CD4-positive, alpha-beta T cell treated with Interleukin-12 subunit alpha and Interleukin-12 subunit beta, for 1 hour (primary cell): ENCODE results near the gene DIP2A.
A peak's percentile ranks its signal among the peaks of the same experiment; 100 is the strongest.
"Not testable (repeated sequence)": the region's sequence is repeated elsewhere in the genome, so short reads cannot be mapped to it uniquely, and the experiment has no call there.

Experiments
- DNase-seq: peaks from one replicate; pipeline ENCODE4 v3.0.0-alpha.2; 2020

The DIP2A gene

GRCh38 chr21:46483300-46484295 lies 24.9 kb downstream of the DIP2A start:
- DNase-seq, result peak; percentile 30

DNA sequence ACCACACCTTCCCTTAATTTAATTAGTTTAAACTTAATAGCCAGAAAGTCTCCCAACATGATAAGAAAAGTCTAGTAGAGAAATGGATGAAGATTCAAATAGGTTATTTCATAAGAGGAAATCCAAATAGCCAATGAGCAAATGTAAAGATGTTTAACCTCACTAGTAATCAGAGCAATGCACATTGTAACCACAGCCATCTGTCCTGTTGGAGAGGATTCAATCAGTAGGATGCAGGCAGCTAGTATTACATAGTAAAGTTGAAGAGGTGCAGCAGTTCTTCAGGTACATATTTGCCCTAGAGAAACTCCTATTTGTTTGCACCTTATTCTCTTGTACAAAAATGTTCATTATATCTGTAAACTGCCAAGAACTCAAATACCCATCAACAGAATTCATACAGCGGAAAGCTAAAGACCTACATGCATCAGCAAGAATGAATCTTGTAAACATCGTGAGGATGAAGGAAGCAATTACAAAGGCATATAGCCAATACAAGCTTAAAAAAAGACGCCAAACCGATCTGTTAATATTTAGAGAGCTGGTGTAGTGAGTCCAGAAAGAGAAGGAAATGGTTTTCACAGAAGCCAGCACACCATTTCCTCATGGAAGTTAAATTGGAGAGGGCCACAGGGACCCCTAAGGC lies 27.9 kb downstream of the DIP2A start:
- no peak for DNase-seq

DNA sequence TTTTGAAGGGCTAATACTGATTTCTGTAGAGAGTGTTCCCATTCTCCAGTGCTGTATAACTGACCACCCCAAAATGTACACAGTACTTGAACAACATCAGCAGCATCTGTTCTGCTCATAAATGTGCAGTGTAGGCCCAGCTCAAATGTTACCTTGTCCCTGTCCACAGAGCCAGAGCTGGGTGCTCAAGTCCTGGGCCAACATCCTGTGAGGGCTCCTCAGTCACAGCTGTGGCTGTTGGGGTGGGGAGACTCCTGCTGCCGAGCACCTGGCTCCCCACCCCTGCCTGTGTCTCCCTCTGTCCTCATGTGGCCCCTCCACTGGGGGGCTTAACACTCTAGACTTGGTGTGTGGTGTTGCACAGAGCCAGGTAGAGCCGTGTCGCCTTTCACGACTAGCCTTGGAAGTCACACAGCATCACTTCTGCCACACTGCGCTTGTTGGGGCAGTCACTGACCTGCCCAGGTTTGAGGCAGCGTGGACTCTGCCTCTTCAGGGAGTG lies 30.5 kb downstream of the DIP2A start:
- DNase-seq, result no peak

DNA sequence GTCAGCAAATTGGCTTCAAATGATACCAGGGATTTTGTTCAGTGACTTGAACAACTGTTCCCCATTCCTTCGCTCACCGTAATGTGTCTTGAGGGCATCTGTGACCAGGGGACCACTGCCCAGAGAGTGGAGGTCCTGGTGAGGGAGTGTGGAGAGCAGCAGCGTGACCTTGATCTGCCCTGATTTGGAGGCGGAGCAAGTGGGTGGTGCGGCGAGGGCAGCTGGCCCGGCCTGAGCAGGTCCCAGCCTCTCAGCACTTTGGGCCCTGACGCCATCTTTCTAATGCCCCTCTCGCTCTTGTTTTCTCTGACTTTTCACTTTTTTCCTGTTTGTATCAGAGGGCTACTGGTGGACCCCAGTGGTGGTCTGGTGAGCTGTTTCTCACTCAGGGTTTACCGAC lies 31.1 kb downstream of the DIP2A start:
- no peak for DNase-seq

DNA sequence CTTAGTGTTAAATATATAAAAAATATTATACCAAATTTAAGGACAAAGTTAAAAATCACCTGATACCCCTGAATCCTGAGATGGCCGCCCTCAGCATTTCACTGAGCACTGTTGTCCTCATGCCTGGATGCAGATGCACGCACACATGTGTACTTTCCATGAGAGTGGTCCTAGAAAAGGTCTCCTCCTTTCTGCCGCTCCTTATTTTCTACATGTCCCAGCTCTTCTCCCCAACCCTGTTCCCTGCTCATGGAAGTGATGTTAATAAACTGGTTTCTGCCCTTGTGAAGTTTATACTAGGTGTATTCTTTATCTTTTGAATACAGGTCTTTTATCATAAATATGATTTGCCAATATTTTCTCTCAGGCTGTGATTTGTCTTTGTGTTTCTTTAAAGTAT lies 32.9 kb downstream of the DIP2A start:
- DNase-seq, result no peak

DNA sequence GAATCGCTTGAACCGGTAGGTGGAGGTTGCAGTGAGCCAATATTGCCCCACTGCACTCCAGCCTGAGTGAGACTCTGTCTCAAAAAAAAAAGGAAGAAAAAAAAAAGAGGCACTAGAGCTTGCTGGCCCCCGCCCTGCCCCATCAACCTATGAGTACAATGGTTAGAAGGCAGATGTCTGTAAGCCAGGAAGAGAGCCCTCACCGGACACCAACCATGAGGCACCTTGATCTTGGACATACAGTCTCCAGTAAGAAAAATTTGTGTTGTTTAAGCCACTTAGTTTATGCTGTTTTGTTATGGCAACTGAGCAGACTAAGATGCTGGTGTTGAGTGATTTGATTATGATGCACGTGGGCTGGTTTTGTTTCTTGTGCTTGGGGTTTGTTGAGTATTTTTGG lies 34.2 kb downstream of the DIP2A start:
- DNase-seq, result no peak

DNA sequence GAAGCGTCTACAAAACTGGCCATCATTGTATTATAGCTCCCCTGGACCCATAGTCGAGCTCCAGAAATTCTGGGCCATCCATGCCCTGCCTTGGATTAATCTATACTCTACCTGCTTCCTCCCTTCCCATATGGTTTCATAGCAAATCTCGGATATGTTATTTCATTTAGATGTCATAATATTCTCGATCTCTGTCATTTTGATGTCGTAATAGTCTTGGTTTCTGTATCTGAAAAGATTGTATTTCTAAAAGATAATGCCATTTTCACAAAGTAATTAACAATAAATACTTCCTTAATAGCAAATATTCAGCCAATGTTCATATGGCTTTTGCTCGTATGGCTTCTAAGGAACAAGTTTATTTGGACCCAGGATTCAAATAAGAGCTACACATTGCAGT lies 35.1 kb downstream of the DIP2A start:
- no peak for DNase-seq

- DNase-seq, result no peak
Measured at GRCh38 chr21:46498335-46499050, 39.8 kb downstream of the DIP2A start.

- peak; percentile 34 for DNase-seq
Measured at GRCh38 chr21:46500224-46500861, 41.7 kb downstream of the DIP2A start.

DNA sequence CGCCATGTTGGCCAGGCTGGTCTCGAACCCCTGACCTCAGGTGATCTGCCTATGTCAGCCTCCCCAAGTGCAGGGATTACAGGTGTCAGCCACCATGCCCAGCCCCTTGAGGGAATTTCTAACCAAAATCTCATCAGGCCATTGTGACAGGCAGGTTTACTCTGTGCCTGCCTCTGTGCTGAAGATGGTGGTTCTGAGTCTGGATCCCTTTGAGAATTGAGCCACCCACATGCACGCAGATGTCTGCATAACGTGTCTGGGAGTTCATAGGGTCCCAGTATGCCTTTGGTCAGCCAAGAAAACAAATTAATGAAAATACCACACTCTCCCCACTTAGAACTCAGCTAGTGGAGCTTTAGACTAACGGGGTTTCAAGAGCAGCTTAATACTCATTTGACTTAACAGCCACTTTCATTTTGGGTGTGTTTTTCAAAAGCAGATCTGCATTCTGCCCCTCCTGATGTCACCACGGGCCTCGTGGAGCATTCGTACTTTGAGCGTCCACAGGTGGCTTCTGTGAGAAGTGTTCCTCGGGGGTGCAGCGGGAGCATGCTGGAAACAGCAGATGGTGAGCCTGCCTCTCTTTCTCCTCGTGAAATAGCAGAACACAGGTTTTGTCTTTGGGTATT lies 45.3 kb downstream of the DIP2A start:
- DNase-seq, result no peak

GRCh38 chr21:46504666-46505065 lies 46.0 kb downstream of the DIP2A start:
- DNase-seq, result no peak

GRCh38 chr21:46507562-46507961 lies 48.9 kb downstream of the DIP2A start:
- DNase-seq, result no peak

DNA sequence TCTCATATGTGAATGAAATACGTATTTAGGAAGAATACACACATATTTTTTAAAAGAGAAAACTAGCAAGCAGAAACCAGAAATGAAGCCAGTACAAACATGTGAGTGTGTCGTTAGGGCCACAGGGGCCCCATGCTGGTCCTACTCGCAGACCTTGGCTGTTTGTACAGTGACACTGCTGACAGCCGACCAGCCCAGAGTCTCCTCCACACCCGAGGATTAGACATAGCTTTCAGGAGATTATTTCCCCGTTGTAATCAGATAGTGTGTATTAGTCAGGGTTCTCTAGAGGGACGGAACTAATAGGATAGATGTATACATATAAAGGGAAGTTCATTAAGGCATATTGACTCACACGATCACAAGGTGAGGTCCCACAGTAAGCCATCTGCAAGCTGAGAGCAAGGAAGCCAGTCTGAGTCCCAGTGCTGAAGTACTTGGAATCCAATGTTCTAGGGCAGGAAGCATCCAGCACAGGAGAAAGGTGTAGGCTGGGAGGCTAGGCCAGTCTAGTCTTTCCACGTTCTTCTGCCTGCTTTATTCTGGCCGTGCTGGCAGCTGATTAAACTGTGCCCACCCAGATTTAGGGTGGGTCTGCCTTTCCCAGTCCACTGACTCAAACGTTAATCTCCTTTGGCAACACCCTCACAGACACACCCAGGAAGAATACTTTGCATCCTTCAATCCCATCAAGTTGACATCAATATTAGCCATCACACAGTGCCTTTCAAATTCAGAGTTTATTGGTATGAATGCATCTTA lies 51.2 kb downstream of the DIP2A start:
- no peak for DNase-seq

- DNase-seq, result peak; percentile 44
Measured at GRCh38 chr21:46515109-46515508, 56.4 kb downstream of the DIP2A start.

GRCh38 chr21:46516068-46516467 lies 57.4 kb downstream of the DIP2A start:
- DNase-seq, result no peak

DNA sequence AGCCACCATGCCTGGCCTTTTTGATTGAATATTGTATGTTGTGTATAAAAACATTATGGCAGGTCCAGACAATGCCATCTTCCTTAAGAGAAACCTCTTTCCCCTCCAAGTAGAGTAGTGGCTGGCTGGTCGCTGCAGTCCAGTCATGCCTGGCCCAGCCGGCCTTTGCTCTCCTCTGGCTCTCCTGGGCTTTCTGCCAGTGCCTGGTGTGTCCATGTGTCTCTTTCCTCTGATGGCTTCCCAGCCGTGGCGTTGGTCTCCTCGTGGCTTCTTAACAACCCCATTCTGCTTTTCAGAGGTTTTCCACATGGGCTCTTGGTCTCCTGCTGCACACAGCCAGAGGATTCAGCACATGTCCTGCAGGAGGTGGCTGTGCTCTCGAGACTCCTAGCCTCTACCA lies 58.7 kb downstream of the DIP2A start:
- no peak for DNase-seq

DNA sequence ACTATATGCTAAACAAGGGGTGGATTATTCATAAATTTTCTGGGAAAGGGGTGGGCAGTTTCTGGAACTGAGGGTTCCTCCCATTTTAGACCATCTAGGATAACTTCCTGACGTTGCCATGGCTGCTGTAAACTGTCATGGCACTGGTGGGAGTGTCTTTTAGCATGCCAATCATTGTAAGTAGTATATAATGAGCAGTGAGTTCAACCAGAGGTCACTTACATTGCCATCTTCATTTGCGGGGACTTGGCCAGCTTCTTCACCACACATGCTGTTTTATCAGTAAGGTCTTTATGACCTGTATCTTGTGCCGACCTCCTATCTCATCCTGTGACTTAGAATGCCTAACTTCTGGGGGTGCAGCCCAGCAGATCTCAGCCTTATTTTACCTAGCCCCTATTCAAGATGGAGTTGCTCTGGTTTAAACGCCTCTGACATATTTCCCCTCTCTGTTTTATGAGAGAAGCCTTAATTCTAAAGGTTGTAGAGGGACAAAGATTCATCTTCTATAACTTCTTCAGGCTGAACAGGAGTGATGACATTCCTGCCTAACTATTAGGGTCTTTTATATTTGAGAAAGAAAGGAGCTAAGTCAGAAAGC lies 60.4 kb downstream of the DIP2A start:
- no peak for DNase-seq

DNA sequence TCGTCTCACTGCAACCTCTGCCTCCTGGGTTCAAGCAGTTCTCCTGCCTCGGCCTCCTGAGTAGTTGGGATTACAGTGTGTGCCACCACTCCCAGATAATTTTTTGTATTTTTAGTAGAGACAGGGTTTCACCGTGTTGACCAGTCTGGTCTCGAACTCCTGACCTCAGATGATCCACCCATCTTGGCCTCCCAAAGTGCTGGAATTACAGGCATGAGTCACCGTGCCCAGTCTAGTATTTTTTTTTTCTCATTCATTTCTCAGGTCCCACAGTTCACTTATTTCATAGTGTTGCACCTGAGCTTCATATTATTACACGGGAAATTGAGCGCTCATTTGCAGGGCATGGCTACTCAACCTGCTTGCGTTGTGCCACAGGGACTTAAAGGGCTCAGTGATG lies 68.7 kb downstream of the DIP2A start:
- not testable (repeated sequence) for DNase-seq

- no peak for DNase-seq
Measured at GRCh38 chr21:46527801-46528200, 69.1 kb downstream of the DIP2A start.

DNA sequence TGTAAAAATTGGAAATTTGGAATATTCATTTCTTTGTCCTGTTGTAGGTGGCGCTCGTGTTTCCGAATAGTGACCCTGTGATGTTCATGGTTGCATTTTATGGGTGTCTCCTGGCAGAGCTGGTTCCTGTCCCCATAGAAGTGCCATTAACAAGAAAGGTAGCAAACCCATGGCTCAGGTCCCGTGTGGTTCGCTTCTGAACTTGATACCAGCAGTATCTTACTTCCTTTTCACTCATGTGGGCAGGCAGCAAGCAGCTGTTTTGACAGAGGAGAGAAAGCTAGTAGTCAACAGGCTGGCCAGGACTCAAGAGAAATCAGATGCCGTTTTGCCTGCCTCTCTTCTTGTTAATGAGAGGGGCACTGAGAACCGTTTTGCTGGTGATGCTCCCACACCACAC lies 73.4 kb downstream of the DIP2A start:
- DNase-seq, result peak; percentile 40

GRCh38 chr21:46537026-46537425 lies 78.3 kb downstream of the DIP2A start:
- no peak for DNase-seq
